ENCODE results near the gene PDE5A. TPM values are rescaled to one million over a fixed set of nuclear protein-coding genes. Genes with fewer than 3 reads are reported as not detected.

Gene PDE5A
- total RNA-seq, 1 experiment from 2014 or later = 0.89 TPM

GRCh38 chr4:119501740-119502139 lies 126.9 kb downstream of the PDE5A start:
- ChIA-PET CTCF (no interaction called here), POLR2A (no interaction called here)
- Mint-ChIP-seq H3K27ac (ENCODE audit: low read depth, unreplicated experiment) (no peak overlapping the region), H3K9me3 (ENCODE audit: unreplicated experiment) (no peaks in the 10 kb centered on the region), H3K36me3 (ENCODE audit: insufficient read depth, unreplicated experiment) (peaks cover 29% of the 10 kb centered on the region), H3K4me1 (ENCODE audit: insufficient read depth, unreplicated experiment) (no peaks in the 10 kb centered on the region), H3K27me3 (ENCODE audit: insufficient read depth, unreplicated experiment) (no peaks in the 10 kb centered on the region), H3K4me3 (ENCODE audit: unreplicated experiment) (no peak overlapping the region)
- no peak for DNase-seq (ENCODE audit: unreplicated experiment)
- no TSS peak for BruUV-seq (replicated peaks)
- intact Hi-C loops (cut with micrococcal nuclease) = no loop called here
- TF ChIP-seq CTCF (IDR thresholded peaks at IDR 0.05; ENCODE audit: unreplicated experiment) = no peak

- no peak overlapping the region for H3K4me3 Mint-ChIP-seq (ENCODE audit: unreplicated experiment)
- H3K36me3 Mint-ChIP-seq (ENCODE audit: insufficient read depth, unreplicated experiment) = peaks cover 41% of the 10 kb centered on the region
- ChIA-PET POLR2A (no interaction called here), CTCF (interaction anchor here (0.6 kb wide), 1 partner anchor 559 kb away, joined by 4 read pairs; no protein-coding TSS in a partner anchor)
- H3K27me3 Mint-ChIP-seq (ENCODE audit: insufficient read depth, unreplicated experiment) = no peaks in the 10 kb centered on the region
- intact Hi-C loops (cut with micrococcal nuclease) = no loop called here
- no peak overlapping the region for H3K27ac Mint-ChIP-seq (ENCODE audit: low read depth, unreplicated experiment)
- no peaks in the 10 kb centered on the region for H3K9me3 Mint-ChIP-seq (ENCODE audit: unreplicated experiment)
- DNase-seq (ENCODE audit: unreplicated experiment) = no peak
- no peaks in the 10 kb centered on the region for H3K4me1 Mint-ChIP-seq (ENCODE audit: insufficient read depth, unreplicated experiment)
- TF ChIP-seq CTCF (IDR thresholded peaks at IDR 0.05; ENCODE audit: unreplicated experiment) = no peak
- BruUV-seq (replicated peaks) = no TSS peak
These were observed 130.1 kb downstream of the PDE5A start for GRCh38 chr4:119498527-119498926.

GRCh38 chr4:119493886-119494285 lies 134.7 kb downstream of the PDE5A start:
- Mint-ChIP-seq H3K27me3 (ENCODE audit: insufficient read depth, unreplicated experiment) (no peaks in the 10 kb centered on the region), H3K9me3 (ENCODE audit: unreplicated experiment) (no peaks in the 10 kb centered on the region), H3K36me3 (ENCODE audit: insufficient read depth, unreplicated experiment) (peaks cover 26% of the 10 kb centered on the region), H3K27ac (ENCODE audit: low read depth, unreplicated experiment) (no peak overlapping the region), H3K4me3 (ENCODE audit: unreplicated experiment) (no peak overlapping the region), H3K4me1 (ENCODE audit: insufficient read depth, unreplicated experiment) (no peaks in the 10 kb centered on the region)
- DNase-seq (ENCODE audit: unreplicated experiment) = no peak
- CTCF ChIA-PET = interaction anchor here (0.7 to 2.9 kb wide), 8 partner anchors 22 to 564 kb away, joined by 3 to 15 read pairs (median 6); partner anchors contain the start of gene PDE5A
- no peak for TF ChIP-seq CTCF (IDR thresholded peaks at IDR 0.05; ENCODE audit: unreplicated experiment)
- BruUV-seq (replicated peaks) = no TSS peak
- intact Hi-C loops (cut with micrococcal nuclease) = loop anchor here (1.0 kb wide), 2 partner anchors 180 to 512 kb away; no protein-coding TSS in a partner anchor
- POLR2A ChIA-PET = interaction anchor here (0.6 kb wide), 1 partner anchor 717 kb away, joined by 3 read pairs; no protein-coding TSS in a partner anchor

DNA sequence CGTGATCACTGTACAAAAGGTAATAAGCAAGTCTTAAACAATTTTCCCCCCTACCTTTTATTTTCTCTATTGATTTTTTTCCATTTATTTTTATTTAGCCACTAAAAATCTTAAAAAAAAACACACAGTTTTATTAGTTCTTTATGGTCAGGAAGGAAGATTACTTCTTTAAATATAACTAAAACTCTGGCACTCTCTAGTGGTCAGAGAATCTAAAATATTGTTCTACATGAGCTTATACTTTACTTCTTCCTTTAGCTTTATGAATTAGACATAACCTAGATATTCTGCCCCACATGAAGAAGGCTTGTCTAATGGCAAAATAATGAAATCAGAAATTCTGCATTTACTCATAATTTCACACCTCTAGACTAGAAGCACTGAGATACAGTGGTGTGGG lies 135.2 kb downstream of the PDE5A start:
- intact Hi-C loops (cut with micrococcal nuclease) = loop anchor here (1.0 kb wide), 2 partner anchors 179 to 511 kb away; no protein-coding TSS in a partner anchor
- Mint-ChIP-seq H3K27me3 (ENCODE audit: insufficient read depth, unreplicated experiment) (no peaks in the 10 kb centered on the region), H3K27ac (ENCODE audit: low read depth, unreplicated experiment) (no peak overlapping the region), H3K4me1 (ENCODE audit: insufficient read depth, unreplicated experiment) (no peaks in the 10 kb centered on the region), H3K36me3 (ENCODE audit: insufficient read depth, unreplicated experiment) (peaks cover 25% of the 10 kb centered on the region), H3K4me3 (ENCODE audit: unreplicated experiment) (no peak overlapping the region), H3K9me3 (ENCODE audit: unreplicated experiment) (no peaks in the 10 kb centered on the region)
- CTCF ChIA-PET = interaction anchor here (0.6 to 2.9 kb wide), 9 partner anchors 11 to 786 kb away, joined by 3 to 15 read pairs (median 5); partner anchors contain the start of gene PDE5A
- no peak for DNase-seq (ENCODE audit: unreplicated experiment)
- POLR2A ChIA-PET = interaction anchor here (0.6 kb wide), 1 partner anchor 717 kb away, joined by 3 read pairs; no protein-coding TSS in a partner anchor
- no TSS peak for BruUV-seq (replicated peaks)
- peak; percentile 19 for TF ChIP-seq CTCF (IDR thresholded peaks at IDR 0.05; ENCODE audit: unreplicated experiment)
